ENCODE data around the gene MOV10.
A peak's percentile ranks its signal among the peaks of the same experiment; 100 is the strongest.
"Not testable (repeated sequence)": the region's sequence is repeated elsewhere in the genome, so short reads cannot be mapped to it uniquely, and the experiment has no call there.

MOV10 gene

DNA sequence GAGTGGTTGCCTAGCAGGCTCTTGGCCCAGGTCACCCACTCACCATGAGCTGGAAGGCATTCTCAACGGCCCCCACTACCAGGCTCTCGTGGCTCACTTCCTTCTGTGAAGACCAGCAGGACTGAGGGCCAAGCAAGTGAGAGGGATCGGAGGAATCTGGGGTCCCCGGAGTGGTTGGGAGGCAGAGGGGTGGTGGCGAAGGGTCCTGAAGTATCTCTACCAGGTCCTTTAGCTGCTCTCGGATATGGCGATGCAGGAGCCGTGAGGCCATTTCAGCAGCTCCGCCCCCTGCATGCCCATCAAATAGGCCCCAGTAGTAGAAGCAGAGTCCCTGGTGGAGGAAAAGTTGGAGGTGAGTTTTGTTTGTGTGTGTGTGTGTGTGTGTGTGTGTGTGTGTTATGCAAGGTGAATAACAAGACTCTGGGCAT lies 38.3 kb downstream of the MOV10 start:
- DNase-seq (ENCODE audit: low spot score): no peak

DNA sequence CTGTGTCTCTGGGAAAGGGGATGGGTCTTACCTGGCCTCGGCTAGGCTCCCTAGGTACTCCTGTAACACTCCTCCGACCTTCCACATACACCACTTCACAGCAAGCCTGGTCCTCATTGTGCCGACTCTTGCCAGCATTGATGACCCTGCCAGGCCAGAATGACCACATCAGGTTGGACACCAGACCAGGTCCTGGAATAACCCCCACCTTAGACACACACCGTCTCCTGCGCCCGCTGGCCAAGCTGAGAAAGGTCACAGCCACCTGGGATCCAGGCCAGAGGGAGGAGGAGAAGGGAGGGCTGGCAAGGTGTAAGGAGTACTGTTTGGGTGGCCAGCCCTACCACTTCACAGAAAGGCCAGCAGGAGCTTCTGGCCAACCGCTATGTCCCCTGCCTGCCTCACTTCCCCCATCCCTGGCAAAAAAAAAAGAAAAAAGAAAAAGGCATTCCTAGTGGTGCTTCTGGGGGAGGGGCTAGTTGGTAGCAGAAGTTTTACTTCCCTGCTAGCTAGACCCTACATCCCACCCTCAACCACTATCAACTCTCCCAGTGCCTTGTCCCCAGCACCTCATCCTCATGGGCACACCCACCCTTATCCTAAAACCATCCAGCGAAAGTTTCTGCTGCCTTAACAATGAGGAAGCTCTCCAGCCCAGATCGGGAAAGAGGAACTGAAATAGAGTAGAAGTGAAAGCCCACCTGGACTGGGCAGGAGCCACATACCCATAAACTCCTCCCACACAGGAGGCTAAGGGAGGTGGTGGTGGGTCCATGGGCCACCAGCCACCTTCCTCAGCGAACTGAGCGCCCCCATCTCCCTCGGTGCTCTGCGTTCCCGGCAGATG lies 39.2 kb downstream of the MOV10 start:
- peak; percentile 79 for DNase-seq (ENCODE audit: low spot score)

DNA sequence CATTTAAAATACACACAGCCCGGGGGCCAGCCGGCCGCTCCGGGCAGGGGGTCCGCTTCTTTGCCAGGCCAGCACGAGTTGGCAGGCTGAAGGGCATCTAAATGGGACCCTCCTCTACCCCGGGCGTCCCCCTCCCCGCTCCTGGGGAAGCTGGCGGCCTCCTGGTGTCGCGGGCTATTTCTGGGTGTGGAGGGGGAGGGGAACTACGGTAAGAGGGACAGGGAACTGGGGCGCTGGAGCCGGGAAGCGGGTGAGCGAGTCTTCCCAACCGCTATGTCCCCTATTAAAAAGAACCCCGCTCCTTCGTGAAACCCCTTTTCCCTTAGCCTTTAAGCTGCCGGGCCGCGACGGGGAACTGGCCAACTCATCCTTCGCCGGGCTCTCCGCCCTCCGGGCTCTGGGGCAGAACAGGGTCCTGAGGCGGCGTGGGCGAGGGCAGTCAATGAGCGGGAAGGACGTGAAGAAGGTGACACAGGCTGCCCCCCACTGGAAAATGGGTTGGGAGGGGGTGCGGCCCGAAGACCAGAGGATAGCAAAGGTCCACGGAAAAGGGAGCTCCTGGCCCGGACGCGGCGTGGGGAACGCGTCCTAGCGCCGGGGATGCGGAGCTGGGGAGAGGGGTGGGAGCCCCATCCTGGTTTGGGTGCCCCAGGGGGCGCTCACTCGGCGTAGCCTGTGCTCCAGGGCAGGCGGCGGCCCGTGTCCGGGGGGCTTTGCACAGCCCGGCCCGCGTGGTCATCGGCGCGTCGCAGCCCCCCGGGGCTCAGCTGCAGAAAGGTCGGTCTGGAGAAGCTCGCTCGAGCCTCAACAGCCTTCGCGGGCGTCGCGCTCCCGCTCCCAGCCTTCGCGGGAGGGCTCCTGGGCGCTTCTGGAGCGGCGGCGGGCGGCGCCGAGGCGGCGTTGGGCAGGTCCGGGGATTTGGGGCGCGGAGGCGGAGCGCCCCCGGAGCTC lies 40.1 kb downstream of the MOV10 start:
- DNase-seq (ENCODE audit: low spot score): no peak

DNA sequence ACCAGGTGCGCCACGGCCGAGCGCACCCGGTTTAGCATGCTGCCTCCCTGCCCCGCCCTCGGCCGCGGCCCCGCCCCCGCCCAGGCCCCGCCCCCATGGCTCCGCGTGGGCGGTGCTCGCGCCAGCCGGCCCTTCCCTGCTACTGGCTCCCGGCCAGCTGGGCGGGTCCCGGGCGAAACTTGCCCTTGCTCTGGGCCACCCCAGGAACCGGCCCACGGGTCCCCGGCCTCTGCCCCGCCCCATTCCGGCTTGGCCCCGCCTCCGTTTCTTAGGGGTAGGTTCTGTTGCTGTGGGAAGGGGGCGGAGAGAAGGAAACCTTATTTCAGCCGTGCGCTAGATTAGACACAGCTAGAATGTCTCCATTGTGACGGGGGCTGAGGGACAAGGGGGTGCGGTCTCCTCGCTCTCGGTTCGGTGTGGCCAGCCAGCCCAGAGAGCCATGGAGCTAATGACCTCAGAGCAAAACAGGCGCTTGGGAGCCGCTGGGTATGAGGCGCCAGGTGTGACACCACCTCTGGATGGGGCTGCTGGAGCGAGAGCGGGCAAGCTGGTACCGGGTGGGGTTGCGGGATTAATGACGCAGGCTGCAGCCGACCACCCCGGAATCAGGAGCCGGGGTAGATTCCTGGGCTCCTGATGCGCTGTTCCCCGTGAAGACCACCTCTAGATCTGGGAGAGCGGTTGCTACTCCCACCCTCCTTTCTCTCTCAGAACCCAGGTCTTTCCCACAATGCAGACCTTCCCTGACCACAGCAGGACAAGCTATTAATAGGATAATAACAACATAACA lies 41.0 kb downstream of the MOV10 start, which contains the start of gene PPM1J:
PPM1J (minus strand) TSS at position 69 of the 790 bp plus-strand sequence; CDS start at position 38, 31 bp downstream.
- DNase-seq (ENCODE audit: low spot score): peak; percentile 98

DNA sequence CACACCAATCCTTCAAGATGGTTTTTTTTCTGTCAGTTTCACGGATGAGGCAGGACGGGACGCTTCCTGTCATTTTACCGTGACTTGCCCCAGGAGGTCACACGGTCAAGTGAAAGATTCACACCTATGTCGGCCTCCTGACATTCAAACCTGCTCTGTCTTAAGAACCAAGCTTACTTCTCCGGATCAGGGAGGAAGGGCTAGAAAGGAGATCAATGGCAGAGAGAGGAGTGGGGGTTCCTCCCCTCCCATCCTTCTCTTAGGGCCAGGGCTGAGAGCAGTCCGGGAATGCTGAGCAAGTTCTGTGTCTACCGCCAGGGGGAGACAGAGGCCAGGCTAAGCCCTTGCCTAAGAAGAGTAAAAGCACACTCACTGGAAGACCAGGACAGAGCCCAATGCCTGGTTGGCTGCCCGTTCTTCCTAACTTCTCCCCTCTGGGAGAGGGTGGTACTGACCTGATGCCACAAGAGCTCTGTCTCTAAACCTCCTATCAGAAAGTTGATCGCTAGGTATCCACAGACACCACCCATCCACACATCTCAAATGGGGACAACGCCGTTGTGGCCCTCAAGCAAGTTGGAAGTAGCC lies 41.8 kb downstream of the MOV10 start:
- peak; percentile 87 for DNase-seq (ENCODE audit: low spot score)

DNA sequence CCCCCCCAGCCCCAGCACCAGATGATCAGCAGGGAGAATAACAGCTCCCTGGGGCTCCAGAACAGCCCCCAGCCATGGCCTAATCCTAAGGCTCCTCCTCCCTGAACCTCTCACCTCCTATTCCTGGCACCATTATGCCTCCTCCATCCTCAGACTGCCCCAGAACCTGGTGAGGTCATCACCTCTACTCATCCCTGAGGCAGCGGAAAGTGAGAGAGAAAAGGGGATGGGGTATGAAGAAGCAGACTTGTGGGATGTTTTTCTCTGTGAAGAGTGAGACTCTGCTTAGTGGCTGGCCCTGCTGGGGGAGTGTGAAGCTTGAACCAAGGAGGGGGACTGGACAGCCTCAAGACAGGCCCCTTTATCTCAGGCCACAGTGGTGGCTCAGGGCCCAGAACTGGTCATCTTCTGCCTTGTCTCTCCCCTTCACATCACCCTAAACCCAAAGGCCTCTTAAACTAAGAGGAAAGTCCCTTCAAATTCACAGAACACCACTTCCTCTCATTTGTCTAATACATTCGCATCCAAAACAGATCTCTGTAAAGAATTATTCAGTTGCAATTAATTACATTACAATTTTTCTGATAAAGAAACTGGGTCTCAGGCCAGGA lies 42.9 kb downstream of the MOV10 start:
- DNase-seq (ENCODE audit: low spot score): no peak

DNA sequence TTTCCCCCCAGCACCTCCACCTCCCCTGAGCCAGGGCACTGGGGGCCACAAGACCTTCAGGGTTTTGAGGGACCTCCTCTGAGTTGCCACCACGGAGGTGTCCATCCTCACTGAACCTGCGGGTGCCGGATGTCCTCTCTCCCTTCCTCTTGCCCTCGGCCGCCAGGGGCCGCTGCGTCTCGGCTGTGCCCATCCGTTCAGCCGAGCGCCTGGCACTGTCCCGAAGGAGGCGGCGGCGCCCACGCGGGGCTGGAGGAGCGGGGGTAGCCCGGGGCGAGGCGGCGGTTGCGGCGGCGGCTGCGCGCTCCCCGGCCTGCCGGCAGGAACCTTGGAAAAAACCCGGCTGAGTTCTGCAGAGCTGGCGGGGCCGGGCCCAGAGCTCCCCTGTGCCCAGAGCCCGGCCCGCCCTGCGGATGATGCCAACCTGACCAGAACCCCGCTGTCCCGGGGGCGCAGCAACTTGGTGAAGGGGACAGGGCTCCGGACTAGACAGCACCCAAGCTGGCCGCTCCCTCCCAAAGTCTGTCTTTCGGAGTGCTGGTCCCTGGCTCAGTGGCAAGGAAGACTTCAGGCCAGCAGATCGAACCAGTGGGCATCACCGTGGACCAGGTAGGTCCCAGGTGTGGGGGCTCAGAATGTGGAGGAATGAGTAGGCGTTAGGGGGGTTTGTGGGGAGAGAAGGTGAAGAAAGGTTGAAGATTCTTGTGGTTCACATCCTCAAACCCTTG lies 44.4 kb downstream of the MOV10 start:
- peak; percentile 79 for DNase-seq (ENCODE audit: low spot score)

DNA sequence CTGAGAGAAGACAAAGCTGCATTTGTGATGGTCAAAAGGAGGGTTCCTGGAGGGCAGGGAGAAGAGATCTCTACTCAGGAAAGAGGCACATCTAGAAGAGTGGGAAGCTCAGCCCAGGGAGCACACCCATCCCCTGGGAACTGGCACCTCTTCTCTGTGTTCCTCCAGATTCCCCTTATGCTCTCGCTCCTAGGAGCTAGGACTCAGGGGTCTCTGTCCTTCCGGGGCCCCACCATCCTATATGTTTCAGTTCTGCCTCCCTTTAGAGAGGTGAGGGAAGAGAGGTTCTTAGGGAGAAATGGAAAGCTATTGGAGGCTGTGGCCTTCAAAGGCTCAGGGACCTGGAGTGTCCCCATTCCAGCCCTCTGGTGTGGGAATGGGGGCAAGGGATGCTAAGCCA lies 45.2 kb downstream of the MOV10 start:
- no peak for DNase-seq (ENCODE audit: low spot score)

DNA sequence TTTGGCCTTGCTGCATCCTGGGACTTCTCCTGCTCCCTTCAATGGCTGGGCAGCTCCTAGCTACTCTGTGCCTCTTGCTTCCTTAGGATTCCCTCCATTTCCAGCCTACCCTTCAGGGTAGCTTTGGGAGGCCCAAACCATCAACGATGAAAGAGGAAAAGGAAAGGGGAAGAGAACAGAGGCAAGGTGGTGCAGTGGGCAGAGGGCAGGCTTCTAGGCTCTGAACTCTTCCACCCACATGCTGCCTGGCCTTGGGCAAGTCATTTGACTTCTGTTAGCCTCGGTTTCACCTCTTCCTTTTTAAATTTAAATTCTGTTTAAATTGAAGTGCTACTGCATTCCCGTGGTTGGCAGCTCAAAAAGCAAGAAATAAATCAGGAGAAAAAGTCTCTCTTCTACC lies 46.3 kb downstream of the MOV10 start:
- DNase-seq (ENCODE audit: low spot score): no peak

DNA sequence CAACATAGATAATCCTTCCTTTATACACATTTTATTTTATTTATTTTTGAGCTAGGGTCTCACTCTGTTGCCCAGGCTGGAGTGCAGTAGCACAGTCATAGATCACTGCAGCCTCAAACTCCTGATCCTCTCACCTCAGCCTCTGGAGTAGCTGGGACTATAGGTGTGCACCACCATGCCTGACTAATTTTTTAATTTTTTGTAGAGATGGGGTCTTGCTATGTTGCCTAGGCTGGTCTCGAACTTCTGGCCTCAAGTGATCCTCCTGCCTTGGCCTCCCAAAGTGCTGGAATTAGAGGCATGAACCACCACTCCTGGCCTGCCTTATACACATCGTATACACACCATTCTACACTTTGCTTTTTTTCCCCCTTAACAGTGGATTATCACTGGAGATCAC lies 46.8 kb downstream of the MOV10 start:
- DNase-seq (ENCODE audit: low spot score): not testable (repeated sequence)

DNA sequence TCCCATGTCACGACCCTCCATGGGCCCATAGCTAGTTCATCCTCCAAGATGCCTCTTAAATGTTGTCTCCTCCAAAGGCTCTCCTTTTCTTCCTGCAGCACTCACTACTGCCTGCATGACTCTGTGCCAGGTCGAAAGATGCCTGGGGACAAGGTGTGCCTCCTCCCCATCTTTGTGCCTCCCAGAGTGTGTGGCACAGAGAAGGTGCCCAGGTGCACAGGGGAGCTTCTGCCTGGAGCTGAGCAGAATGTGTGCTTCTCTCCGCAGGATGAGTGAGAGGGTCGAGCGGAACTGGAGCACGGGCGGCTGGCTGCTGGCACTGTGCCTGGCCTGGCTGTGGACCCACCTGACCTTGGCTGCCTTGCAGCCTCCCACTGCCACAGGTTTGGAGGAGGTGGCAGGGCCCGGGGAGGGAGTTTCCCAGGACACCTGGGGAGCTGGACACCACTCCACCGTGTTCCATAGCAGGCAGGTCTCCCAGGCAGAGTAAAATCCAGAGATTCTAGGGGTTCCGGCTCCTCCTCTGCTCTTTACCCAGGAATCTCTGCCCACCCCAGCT lies 47.6 kb downstream of the MOV10 start:
- no peak for DNase-seq (ENCODE audit: low spot score)

DNA sequence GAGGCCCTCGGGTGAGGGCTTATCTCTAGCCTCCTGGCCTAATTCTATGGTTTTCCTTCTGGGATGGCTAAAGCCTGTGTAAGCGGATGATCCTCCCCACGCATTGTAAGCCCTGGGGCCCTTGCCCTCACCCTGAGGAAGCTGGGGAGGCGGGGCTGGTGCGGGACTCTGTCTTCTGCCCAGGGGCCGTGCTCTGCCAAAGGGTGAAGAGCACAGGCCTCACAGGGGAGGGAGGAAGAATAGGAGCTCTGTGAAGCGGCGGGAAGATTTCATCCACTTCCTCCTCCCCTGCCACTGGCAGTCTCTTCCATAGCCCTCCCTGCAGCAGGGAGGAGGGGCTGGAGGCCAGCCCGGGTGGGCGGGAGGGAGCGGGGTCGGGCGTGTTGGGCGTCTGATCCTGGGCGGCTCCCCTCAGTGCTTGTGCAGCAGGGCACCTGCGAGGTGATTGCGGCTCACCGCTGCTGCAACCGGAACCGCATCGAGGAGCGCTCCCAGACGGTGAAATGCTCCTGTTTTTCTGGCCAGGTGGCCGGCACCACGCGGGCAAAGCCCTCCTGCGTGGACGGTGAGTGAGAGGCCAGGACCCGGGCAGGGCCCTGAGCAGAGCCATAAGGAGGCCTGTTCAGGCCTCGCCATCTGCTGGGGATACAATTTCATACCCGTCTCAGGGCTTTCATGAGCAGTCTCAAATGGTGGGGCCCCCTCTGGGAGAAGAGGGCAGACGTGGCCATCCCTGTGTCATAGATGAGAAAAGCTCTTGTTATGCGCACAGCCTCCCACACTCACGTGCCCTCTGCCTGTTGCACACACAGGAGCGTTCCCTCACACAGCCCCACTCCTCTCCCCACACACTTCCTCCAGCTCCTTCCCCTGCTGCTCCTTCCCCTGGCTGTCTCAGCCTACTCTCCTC lies 48.4 kb downstream of the MOV10 start:
- DNase-seq (ENCODE audit: low spot score): no peak

DNA sequence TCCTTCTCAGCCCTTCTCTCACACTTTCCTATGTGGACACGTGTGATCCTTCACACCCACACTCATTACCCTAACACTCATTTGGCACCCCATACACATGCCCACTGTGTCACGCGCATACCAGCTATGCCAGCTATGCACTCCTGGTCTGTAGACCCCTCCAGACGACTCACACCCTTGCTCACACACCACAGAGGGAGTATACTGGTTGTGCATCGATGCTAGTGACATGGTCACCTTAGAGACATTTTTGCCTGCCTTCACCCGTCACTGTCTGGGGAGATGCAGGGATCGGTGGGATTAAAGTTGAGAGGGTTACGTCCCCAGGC lies 49.0 kb downstream of the MOV10 start:
- DNase-seq (ENCODE audit: low spot score): no peak

DNA sequence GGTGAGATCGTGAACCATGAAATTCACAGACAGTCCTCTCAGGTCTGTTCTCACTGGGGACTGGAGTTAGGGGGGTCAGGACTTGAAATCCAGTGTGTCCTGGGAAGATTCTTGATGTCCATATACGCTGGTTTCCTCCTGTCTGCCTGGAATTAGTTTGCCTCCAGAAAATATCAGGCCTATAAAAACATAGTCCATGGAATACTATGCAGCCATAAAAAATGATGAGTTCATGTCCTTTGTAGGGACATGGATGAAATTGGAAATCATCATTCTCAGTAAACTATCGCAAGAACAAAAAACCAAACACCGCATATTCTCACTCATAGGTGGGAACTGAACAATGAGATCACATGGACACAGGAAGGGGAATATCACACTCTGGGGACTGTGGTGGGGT lies 49.8 kb downstream of the MOV10 start:
- not testable (repeated sequence) for DNase-seq (ENCODE audit: low spot score)

DNA sequence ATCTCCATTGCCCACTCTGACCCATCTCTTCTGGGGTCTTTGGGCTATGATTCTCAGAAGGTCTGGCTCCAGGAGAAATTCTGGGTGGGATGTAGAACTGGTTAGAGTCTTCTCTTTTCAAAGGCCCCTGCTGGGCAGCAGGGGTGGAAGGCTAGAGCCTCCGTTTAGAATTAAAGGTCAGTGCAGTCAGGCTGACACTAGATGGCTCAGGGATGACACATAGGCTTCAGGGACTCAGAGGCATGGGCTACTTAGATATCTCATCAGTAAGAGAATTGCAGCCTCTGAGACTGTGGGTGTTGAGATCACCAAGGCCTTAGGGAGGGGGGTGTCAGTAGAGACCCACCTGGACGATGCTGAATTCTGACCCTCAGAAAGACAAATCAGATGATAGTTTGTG lies 53.3 kb downstream of the MOV10 start:
- DNase-seq (ENCODE audit: low spot score): no peak

DNA sequence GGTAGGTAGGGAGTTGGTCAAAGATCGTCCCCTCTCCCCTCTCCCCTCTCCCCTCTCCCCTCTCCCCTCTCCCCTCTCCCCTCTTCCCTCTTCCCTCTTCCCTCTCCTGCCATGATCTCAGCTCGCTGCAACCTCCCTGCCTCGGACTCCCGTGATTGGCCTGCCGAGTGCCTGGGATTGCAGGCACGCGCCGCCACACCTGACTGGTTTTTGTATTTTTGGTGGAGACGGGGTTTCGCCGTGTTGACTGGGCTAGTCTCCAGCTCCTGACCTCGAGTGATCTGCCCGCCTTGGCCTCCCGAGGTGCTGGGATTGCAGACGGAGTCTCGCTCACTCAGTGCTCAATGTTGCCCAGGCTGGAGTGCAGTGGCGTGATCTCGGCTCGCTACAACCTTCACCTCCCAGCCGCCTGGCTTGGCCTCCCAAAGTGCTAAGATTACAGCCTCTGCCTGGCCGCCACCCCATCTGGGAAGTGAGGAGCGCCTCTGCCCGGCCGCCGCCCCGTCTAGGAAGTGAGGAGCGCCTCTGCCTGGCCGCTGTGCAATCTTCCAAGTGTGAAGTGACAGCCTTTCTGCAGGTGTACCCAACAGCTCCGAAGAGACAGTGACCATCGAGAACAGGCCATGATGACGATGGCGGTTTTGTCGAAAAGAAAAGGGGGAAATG lies 54.0 kb downstream of the MOV10 start:
- not testable (repeated sequence) for DNase-seq (ENCODE audit: low spot score)

DNA sequence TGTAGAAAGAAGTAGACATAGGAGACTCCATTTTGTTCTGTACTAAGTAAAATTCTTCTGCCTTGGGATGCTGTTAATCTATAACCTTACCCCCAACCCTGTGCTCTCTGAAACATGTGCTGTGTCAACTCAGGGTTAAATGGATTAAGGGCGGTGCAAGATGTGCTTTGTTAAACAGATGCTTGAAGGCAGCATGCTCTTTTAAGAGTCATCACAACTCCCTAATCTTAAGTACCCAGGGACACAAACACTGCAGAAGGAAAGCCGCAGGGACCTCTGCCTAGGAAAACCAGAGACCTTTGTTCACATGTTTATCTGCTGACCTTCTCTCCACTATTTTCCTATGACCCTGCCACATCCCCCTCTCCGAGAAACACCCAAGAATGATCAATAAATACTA lies 54.6 kb downstream of the MOV10 start:
- not testable (repeated sequence) for DNase-seq (ENCODE audit: low spot score)

DNA sequence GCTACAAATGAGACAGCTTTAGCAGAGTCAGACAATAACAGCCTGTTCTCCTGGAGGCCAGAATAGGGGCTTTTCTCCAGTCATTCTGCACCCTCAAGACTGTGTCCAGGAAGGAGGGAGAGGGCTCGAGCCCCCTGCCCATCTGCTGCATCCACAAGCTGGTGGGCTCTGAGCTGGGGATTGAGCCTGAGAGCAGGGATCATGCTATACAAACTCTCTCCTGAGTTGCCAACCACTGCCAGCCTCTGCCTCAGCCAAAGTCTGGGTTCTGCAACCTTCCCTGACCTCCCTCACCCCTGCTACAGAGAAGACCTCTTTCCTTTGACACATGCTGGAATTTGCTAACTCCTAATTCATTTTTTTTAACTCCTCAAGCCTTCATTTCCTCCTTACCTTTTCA lies 55.5 kb downstream of the MOV10 start:
- no peak for DNase-seq (ENCODE audit: low spot score)

DNA sequence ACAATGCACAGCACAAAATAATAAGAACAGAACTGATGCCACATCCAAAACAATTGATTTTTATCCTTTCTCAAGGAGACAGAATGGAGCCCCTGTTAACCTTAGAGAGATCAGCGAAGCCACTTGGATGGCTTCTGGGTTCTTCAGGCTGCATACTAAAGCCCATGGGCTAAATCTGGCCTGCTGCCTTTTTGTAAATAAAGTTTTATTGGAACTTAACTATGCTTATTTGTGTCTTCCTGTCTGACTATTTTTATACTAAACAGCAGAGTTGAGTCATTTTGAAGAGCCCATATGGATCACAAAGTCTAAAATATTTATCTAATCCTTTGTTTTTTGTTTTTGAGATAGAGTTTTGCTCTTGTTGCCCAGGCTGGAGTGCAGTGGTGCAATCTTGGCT lies 57.0 kb downstream of the MOV10 start:
- DNase-seq (ENCODE audit: low spot score): no peak

All from NAMALWA (cell line).